K562 (cell line): Measurements from ENCODE around the gene NSMF. TPM values are rescaled to one million over a fixed set of nuclear protein-coding genes. Genes with fewer than 3 reads are reported as not detected.

Experiments used
- ATF6 ChIP-seq: sonication (generic); formaldehyde crosslinking; IDR thresholded peaks from 2 replicates; pipeline ENCODE4 v1.4.0; 2020; ENCODE audit warnings: mild to moderate bottlenecking, missing genetic modification reagents
- CBFA2T3 ChIP-seq: fragments of 450-650 bp; IDR thresholded peaks from 2 replicates; pipeline ENCODE4 v1.6.1; 2017
- CEBPZ ChIP-seq: fragments of 150-350 bp; IDR thresholded peaks from 2 replicates; pipeline ENCODE4 v1.6.1; 2014; ENCODE audit warnings: low read depth, mild to moderate bottlenecking, low read length, borderline replicate concordance
- CREM ChIP-seq: IDR thresholded peaks from 2 replicates; pipeline ENCODE4 v1.6.1; 2014; ENCODE audit warnings: antibody characterized with exemption, low read depth
- DMBX1 ChIP-seq: fragments of 250-450 bp; sonication (Bioruptor Pico); IDR thresholded peaks from 2 replicates; pipeline ENCODE4 v1.8.0; 2022; ENCODE audit warnings: inconsistent platforms, mild to moderate bottlenecking, moderate library complexity, borderline replicate concordance
- GABPB2 ChIP-seq: fragments of 250-450 bp; sonication (Bioruptor Pico); conservative IDR thresholded peaks from 2 replicates; pipeline ENCODE4 v1.5.1; 2021; ENCODE audit warnings: mild to moderate bottlenecking
- HINFP ChIP-seq: fragments of 450-650 bp; conservative IDR thresholded peaks from 2 replicates; pipeline ENCODE4 v1.6.1; 2016; ENCODE audit warnings: missing genetic modification characterization, low read depth, mild to moderate bottlenecking, control low read depth, missing compliant biosample characterization
- HMG20A ChIP-seq: fragments of 450-650 bp; formaldehyde crosslinking; conservative IDR thresholded peaks from 2 replicates; pipeline ENCODE4 v1.4.0; 2020; ENCODE audit warnings: mild to moderate bottlenecking, mixed read lengths
- JUN ChIP-seq, 2 experiments: sonication (generic) in 1 of 2; formaldehyde crosslinking in 1 of 2; IDR thresholded peaks; 2 replicates each; pipeline versions ENCODE4 v1.6.1 to v1.8.0; 2012 to 2022; ENCODE audit warnings: borderline replicate concordance in 2 of 2, mild to moderate bottlenecking in 2 of 2, improper control_type of control experiment in 1 of 2, low read depth in 1 of 2, low read length in 1 of 2, missing genetic modification reagents in 1 of 2
- KLF6 ChIP-seq: fragments of 250-450 bp; sonication (Bioruptor Pico); IDR thresholded peaks from 2 replicates; pipeline ENCODE4 v1.4.0; 2020; ENCODE audit warnings: mild to moderate bottlenecking, moderate library complexity, borderline replicate concordance
- PCBP2 ChIP-seq: fragments of 200-400 bp; formaldehyde crosslinking; IDR thresholded peaks from 2 replicates; pipeline ENCODE4 v1.6.1; 2018; ENCODE audit warnings: low read length, low read depth, mild to moderate bottlenecking, moderate library complexity; ENCODE audit not compliant: poor library complexity, severe bottlenecking
- RAD21 ChIP-seq, 2 experiments: fragments of 250-450 bp in 1 of 2; fragments of 450-650 bp in 1 of 2; sonication (Bioruptor Pico) in 1 of 2; formaldehyde crosslinking in 1 of 2; IDR thresholded peaks in 1 of 2; conservative IDR thresholded peaks in 1 of 2; 2 replicates each; pipeline versions ENCODE4 v1.4.0 to v1.8.0; 2020 to 2022; ENCODE audit warnings: mild to moderate bottlenecking in 2 of 2, moderate library complexity in 1 of 2
- RBM34 ChIP-seq: fragments of 200-400 bp; formaldehyde crosslinking; IDR thresholded peaks from 2 replicates; pipeline ENCODE4 v1.6.1; 2018; ENCODE audit warnings: low read length, borderline replicate concordance; ENCODE audit not compliant: insufficient read depth
- SIN3A ChIP-seq, 2 experiments: fragments of 150-350 bp in 1 of 2; IDR thresholded peaks; 2 replicates each; pipeline ENCODE4 v1.6.1; 2011 to 2016; ENCODE audit warnings: borderline replicate concordance in 2 of 2, low read depth in 2 of 2, low read length in 2 of 2, mild to moderate bottlenecking in 2 of 2, moderate library complexity in 2 of 2; ENCODE audit not compliant: control insufficient read depth in 1 of 2
- SIN3B ChIP-seq: fragments of 450-650 bp; IDR thresholded peaks from 2 replicates; pipeline ENCODE4 v1.6.1; 2017; ENCODE audit warnings: low read depth, mild to moderate bottlenecking, moderate library complexity
- SMARCA4 ChIP-seq: fragments of 450-650 bp; IDR thresholded peaks from 2 replicates; pipeline ENCODE4 v1.6.1; 2016
- SPI1 ChIP-seq: IDR thresholded peaks from 2 replicates; pipeline ENCODE4 v1.6.1; 2011; ENCODE audit warnings: low read depth, low read length, control low read depth, borderline replicate concordance
- ZNF232 ChIP-seq: sonication (generic); formaldehyde crosslinking; IDR thresholded peaks from 2 replicates; pipeline ENCODE4 v1.8.0; 2022; ENCODE audit warnings: mild to moderate bottlenecking, missing genetic modification reagents
- ZNF444 ChIP-seq: fragments of 250-450 bp; sonication (Bioruptor Pico); IDR thresholded peaks from 2 replicates; pipeline ENCODE4 v1.4.0; 2020; ENCODE audit warnings: mild to moderate bottlenecking, moderate library complexity
- ZNF584 ChIP-seq: fragments of 200-800 bp; sonication (Bioruptor generic); IDR thresholded peaks from 2 replicates; pipeline ENCODE4 v1.6.1; 2016; ENCODE audit warnings: low read depth, mild to moderate bottlenecking, missing genetic modification characterization, missing compliant biosample characterization
- polyA plus RNA-seq, 8 experiments: library from polyadenylated mRNA; depleted of rRNA in 4 of 8; stranded (reverse) in 5 of 8; unstranded in 3 of 8; fragments of >200 nt; fragmentation: Nextera tagmentation in 2 of 8; fragmentation: Illumina TruSeq in 1 of 8; extraction: Ambion mirVana in 2 of 8; extraction: Trizol in 1 of 8; gene quantifications; 2 replicates each; pipeline versions ENCODE4 v1.2.1 to v1.2.3, GENCODE V29; 2011 to 2014; ENCODE audit warnings: inconsistent platforms in 1 of 8, missing spikeins in 1 of 8
- total RNA-seq, 7 experiments: library from RNA; depleted of rRNA in 6 of 7; stranded (reverse); fragments of >200 nt in 6 of 7; fragmentation: Illumina TruSeq in 2 of 7; extraction: Trizol in 2 of 7; gene quantifications; 2 replicates each; pipeline versions ENCODE4 v1.2.1 to v1.2.3, GENCODE V29; 2011 to 2021; ENCODE audit warnings: low replicate concordance in 1 of 7

NSMF gene
- total and polyA plus RNA-seq, 9 of the 15 experiments (the other 6 are each of a cell fraction or from before 2014, with no cell fraction given): 0.20 to 82.7 (median 29.3) TPM

DNA sequence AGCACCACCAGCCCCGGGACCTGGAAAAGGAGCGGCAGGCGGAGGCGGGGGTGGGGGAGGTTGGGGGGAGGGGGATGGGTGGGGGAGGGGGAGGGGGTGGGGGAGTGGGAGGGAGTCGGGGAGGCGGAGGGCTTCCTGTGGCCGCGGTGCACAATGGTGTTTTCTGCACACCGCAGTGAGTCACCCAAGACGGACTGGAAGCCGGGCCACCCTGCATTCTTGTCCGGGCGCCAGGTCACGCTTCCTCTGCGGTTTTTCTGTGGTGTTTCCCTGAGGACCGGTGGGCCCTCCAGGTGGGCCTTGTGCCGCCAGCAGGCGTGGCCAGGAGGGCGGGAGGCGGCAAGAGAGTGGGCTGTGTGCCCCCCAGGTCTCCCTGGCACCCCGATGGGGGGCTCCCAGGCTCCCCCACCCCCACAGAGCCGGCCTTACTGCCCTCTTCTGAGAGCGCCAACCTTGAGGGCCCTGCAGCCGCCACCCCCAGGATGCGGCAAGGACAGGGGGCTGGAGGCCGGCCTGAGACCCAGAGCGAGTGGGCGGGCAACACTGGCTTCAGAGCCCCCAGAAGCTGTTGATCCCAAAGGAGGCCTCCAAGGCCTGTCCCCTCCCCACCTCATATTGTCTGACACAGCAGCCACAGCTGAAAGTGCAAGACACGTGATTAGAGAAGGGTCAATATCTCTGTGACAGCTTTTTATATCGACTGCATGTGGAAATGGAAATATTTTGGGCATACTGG, 47.3 kb downstream of the NSMF start (continued):
- TF ChIP-seq PCBP2 (peak; percentile 63), CEBPZ (no peak), RBM34 (no peak), RAD21 (CRISPR knock-in tag; conservative IDR thresholded peaks at IDR 0.05 in 1 of 2, IDR thresholded peaks at IDR 0.05 in 1 of 2) (no peak), HMG20A (CRISPR knock-in tag) (no peak), ZNF584 (CRISPR knock-in tag) (0 out of 2 replicates have a peak, but pooled peaks have one; percentile 36), CREM (0 out of 2 replicates have a peak, but pooled peaks have one; percentile 6), SIN3A (IDR thresholded peaks at IDR 0.05; ENCODE audit: borderline replicate concordance in 2 of 2, control insufficient read depth in 1 of 2, low read depth in 2 of 2, low read length in 2 of 2) (no peak), KLF6 (CRISPR knock-in tag) (no peak), HINFP (tag) (no peak), DMBX1 (CRISPR knock-in tag) (no peak), ZNF232 (no peak), ATF6 (CRISPR knock-in tag) (no peak), CBFA2T3 (peak; percentile 13; the same call in 1 of the 2 replicates), SPI1 (0 out of 2 replicates have a peak, but pooled peaks have one; percentile 14), ZNF444 (CRISPR knock-in tag) (no peak), SMARCA4 (peak; percentile 45; the same call in 1 of the 2 replicates), GABPB2 (CRISPR knock-in tag) (no peak), JUN (IDR thresholded peaks at IDR 0.05; ENCODE audit: borderline replicate concordance, low read depth, low read length) (0 out of 2 replicates have a peak, but pooled peaks have one; percentile 46), JUN (CRISPR knock-in tag; IDR thresholded peaks at IDR 0.05; ENCODE audit: borderline replicate concordance) (no peak), SIN3B (no peak)
